HG03469 (cell line): ENCODE data around the gene CCDC15.
A peak's percentile ranks its signal among the peaks of the same experiment; 100 is the strongest.

Experiments used
- ATAC-seq: cut with Tn5 transposase; IDR thresholded peaks from one replicate; pipeline ENCODE4 v1.9.1; 2021; ENCODE audit warnings: mild to moderate bottlenecking, moderate library complexity, moderate number of reproducible peaks; ENCODE audit not compliant: unreplicated experiment

The CCDC15 gene

GRCh38 chr11:124953753-124954589, at the start of gene CCDC15:
Gene CCDC15, plus strand, starts transcription at chr11:124954202. Its CDS starts 531 bp downstream, at chr11:124954733.
- ATAC-seq, result peak; percentile 91

DNA sequence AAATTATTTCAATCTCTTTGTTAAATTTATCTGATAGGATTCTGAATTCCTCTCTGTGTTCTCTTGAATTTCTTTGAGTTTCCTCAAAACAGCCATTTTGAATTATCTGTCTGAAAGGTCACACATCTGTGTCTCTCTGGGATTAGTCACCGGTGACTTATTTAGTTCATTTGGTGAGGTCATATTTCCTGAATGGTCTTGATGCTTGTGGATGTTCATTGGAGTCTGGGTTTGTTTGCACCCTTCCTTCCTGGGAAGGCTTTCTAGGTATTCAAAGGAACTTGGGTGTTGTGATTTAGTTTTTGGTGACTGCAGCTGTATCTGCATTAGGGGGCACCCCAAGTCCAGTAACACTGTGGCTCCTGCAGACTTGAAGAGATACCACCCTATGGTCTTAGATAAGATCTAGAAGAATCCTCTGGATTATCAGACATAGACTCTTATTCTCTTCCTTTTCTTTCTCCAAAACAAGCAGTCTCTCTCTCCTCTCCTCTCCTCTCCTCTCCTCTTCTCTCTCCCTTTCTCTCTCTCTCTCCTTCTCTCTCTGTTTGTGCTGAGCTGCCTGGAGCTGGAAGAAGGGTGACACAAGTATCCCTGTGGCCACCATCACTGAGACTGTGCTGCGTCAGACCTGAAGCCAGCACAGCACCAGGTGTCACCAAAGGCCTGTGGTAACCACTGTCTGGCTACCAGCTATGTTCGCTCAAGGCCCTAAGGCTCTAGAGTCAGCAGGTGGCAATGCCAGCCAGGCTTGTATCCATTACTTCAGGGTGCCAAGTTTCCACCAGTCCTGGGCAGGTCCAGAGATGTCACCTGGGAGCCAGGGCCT, 38.2 kb upstream of the CCDC15 start:
- ATAC-seq, result no peak

- ATAC-seq, result no peak
Measured at GRCh38 chr11:124916370-124916710, 37.7 kb upstream of the CCDC15 start.

GRCh38 chr11:124917115-124917637, 36.8 kb upstream of the CCDC15 start:
- ATAC-seq, result no peak

DNA sequence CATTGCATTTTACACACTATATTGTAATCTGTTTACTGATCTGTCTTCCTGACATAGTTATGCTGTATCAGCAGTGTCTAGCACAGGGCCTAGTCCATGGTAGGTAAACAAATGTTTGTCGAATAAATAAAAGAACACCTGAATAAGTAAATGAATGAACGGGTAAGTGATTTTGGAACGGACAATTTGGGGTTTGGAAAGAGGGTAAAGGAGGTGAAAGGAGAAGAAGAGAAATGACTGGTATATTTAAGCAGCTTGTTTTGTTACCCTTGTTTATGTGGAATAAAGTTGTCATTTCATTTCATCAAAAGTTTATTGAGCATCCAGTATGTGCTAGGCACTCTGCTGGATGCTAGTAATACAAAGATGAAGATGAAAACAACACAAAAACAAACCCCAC, 35.1 kb upstream of the CCDC15 start, which contains the start of gene HEPN1:
HEPN1 (plus strand) TSS at position 301 of the 400 bp plus-strand sequence.
- no peak for ATAC-seq

DNA sequence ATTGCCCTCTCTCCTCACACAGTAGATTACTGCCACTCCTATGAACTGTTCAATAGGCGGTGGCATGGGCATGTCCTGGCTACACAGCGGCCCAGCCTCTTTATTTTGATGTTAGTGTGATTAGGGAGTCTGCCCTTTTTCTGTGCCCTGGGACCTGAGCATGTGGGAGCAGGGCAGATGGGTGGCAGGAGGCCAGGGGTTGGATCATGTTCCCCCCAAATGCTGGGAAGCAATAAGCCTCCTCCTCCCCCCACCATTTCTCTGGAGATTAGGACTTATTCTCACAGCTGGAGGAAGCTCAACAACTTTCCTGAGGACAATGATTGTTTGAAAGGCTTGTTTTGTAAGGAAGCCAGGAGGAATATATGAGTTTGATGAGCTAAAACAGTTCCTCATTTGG, 34.1 kb upstream of the CCDC15 start:
- ATAC-seq, result no peak

DNA sequence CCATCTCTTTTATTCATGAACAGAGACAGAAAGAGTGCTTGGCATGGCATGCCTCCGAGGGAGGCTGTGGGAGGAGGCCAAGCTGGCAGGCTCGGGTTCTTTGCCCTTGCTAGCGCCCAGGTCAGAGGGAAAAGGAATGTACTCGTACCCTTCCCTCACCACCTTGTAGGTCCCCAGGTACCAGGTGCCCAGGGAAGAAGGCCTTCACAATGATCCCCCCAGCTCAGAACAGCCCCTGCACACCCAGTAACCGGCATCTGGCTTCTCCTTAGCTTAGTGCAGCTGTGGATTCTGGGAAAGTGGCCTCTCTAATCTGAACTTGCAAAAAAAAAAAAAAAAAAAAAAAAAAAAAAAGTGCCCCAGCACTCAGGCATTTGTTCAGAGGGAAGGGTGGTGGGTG, 33.6 kb upstream of the CCDC15 start:
- no peak for ATAC-seq

- no peak for ATAC-seq
Measured at GRCh38 chr11:124920870-124921609, 33.0 kb upstream of the CCDC15 start.

DNA sequence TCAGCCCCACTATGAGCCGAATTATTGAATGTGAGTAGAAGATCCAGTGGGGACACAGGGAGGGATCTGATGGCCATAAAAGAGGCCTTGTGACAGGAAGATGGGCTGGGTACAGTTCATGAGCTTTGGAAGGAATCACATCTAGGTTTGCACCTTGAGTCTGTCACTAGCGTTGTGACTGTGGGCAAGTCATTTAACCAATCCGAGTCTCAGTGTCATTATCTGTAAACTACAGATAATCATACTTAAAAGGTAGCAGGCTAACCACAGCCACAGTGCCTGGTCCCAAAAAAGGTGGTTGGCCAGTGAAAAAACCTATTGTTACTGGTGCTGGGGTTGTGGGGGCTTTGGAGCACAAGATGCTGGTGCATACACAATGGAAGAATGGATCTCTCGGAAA, 31.2 kb upstream of the CCDC15 start:
- no peak for ATAC-seq

GRCh38 chr11:124923296-124923695, 30.7 kb upstream of the CCDC15 start:
- ATAC-seq, result no peak

DNA sequence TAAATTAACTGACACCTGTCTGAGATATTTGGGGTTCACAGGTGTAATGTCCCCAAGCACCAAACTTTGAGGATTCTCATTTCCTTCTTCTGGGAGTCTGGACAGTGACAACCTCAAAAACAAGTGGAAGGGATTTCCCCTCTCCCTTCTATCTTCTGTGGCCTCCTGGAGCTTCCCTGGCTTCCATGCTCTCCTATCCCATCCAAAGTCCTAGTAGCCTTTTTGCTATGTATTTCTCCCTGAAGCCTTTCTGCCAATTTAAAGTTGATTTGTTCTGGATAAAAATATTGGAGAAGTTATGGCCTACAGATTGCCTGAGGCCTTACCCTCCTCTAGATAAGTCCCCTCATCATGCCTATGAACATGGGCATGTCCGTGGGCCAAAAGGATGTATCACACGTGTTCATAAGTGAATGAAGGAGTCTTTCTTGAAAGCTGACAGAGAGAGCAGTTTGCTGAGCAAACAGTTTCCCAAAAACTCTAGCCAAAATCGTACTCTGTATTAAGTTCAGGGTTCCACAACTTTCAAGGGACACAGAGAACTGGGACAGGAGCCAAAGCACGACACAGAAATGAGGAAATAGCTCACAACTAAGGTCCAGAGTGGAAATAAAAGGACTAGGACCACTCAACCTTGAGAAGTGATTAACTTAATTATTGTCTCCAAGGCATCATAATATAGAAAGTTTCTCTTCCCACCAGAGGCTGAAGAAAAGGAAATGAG, 24.9 kb upstream of the CCDC15 start:
- ATAC-seq, result no peak

DNA sequence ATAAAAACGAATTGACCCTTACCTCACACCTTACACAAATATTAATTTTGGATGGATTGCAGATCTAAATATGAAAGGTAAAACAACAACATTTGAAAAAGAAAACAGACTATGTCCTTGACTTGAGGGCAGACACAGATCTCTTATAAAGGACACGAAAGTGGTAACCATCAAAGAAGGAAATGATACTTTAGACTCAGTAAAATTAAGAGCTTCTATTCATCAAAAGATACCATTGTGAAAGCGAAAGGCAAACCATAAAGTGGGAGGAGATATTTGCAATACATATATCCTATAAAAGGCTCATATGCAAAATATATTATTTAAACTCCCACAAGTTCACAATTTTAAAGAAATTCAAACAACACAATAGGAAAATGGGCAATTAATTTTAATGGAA, 23.2 kb upstream of the CCDC15 start:
- peak; percentile 87 for ATAC-seq

DNA sequence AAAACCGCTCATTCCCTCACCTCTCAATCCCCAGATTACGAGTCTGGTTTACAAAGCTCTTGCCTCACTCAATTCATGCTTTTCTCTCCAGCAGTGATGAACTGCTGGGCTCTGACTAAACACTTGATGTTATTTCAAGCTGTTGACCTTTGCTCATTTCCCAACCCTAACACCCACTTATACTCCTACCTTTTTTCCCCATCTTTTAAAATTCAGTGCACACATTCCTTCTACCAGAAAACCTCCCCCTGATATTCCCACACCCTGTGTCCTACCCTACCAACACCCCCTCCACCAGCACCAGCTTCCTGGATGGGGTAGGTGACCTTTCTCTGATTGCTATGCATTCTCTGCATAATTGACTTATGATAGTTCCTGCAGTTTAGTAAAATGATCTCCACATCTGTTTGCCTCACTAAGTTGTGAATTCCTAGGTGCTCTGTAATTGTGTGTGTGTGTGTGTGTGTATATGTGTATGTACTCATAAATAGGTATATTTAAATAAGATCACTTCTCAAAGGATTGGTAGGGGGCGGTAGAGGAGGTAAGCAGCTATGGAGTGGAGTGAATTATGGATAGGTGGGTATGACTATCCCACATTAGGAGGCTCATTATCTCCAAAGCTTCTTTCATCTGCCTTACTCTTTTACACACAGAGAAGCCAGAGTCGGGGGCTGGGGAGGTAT, 19.0 kb upstream of the CCDC15 start:
- no peak for ATAC-seq

DNA sequence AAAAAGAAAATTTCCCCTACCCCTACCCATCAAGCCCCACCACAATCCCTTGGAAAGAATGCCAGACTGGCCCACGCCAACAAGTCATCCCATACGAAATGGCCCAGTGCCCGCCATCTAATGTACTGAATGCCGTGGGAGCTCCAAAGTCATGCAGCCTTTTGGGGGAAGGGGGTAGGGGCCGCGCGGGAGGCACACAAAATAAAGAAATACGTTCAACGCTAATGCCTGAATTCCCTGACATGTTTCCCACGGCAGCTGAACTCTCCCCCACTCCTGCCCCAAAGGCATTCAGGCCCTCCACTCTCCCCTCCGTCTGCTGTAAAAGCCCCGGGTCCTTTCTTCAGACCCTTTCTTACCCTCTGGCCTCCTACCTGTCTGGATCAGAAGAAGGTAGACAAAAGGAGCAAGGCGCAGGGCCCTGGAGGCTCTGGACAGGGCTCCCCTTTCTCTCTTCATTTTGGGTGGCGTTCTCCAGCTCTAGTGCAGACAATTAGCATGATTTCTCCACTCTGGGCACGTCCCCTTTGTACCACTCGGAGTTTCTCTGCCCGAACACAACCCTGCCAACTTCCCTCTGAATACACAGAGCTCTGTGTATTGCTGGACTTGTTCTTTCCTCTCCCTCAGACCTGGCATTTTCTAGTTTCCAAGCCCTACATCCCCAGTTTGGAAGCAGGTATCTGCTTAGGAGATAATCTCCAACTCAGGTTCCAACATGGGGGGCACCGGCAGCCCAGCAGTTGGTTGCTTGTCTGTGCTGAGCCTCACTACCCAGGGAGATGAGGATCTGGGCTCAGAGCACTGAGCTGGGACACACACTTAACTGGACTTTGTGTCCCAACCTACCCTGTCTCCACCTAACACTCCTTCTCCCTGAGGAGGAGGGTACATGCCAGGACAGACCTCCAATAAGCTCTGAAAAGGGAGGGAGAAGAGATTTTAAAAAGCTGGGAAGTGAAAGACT, 18.2 kb upstream of the CCDC15 start, which contains the start of gene HEPACAM:
HEPACAM (minus strand) TSS at position 500 of the 967 bp plus-strand sequence; CDS start at position 459, 41 bp downstream.
- no peak for ATAC-seq

- ATAC-seq, result no peak
Measured at GRCh38 chr11:124937336-124937935, 16.6 kb upstream of the CCDC15 start.

DNA sequence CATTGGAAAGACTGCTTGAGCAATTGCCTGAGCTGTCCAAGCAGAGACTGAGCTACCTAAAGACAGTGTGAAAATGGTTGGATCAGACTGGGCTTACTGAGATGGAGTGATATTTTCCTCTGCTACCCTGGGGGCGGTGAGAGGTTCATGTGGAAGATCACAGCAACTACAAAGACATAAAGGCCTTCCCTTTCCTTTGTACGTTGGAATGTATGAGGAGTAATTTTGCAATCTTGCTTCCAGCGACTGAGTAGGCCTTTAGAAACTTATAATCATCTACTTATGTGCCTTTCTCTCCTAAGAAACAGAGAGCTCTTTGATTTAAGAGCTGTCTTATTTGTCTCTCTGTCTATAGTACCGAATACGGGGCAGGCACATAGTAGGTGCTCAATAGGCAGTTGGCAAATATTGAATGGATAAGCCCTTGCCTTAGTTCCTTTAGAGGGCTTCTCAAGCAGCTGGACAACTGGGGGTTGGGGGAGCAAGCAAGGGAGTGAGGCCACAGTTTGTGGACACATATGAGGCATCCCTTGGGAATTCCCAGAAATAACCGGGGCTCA, 15.7 kb upstream of the CCDC15 start:
- ATAC-seq, result no peak

DNA sequence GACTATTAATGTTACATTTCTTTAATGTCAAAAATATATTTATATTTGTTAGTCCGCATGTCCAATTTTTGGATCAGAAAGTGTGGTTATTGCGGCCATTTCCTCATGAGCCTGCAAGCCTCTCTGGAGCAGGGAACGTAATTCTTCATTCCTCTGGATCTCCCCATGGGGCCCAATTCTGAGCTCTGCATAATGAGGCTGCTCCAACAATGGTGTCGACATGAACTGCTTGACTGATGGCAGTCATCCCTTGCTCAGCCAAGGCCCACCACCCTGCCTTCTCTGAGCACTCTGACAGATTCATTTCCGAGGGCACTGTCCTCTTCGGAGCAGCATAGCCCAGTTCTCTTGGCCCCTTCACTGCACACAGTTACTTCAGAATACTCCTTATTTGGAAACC, 15.0 kb upstream of the CCDC15 start:
- ATAC-seq, result no peak

- ATAC-seq, result no peak
Measured at GRCh38 chr11:124941703-124942102, 12.3 kb upstream of the CCDC15 start.
